ENCODE data around the gene CACTIN.

The CACTIN gene

GRCh38 chr19:3646336-3647092 lies 19.9 kb upstream of the CACTIN start:
- DNase-seq (ENCODE audit: low read depth in 4 of 4, low spot score in 1 of 4): no peak

DNA sequence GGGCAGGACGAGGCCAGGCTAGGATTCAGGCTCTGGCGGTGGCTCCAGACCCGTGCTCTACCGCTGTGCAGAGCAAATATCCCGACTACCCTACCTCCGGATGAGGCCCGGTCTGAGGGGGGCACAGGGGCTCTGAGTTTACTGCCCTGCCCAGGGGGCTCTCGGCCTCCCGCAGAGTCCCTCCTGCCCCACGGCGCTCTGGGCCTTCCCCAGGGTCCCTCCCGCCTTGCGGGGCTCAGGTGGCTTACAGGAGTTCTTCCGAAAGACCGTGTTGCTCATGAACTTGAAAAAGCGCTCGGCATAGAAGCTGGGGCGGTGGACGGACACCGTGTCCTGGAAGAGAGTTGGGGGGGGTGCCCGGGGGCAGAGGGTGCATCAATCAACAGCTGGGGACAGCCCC lies 19.1 kb upstream of the CACTIN start:
- DNase-seq (ENCODE audit: low read depth in 4 of 4, low spot score in 1 of 4): no peak

DNA sequence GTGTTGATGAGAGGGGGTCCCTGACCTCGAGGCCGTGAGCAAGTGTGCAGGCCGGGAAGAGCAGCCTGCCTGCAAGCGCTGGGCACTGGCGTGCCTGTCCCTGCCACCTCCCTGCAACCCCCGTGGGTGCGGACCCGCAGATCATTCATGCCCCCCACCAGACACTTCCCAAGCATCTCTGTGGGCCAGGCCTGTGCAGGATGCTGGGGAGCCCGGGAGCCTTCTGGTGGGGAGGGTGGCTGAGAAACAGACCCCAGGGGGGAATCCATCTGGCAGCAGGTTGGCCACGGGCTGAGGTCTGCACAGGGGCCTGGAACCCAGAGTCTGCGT lies 18.4 kb upstream of the CACTIN start:
- no peak for DNase-seq (ENCODE audit: low read depth in 4 of 4, low spot score in 1 of 4)

GRCh38 chr19:3644351-3645066 lies 17.9 kb upstream of the CACTIN start:
- no peak for DNase-seq (ENCODE audit: low read depth in 4 of 4, low spot score in 1 of 4)

- DNase-seq (ENCODE audit: low read depth in 4 of 4, low spot score in 1 of 4): no peak
Observed at GRCh38 chr19:3643674-3644313, 17.2 kb upstream of the CACTIN start.

GRCh38 chr19:3642987-3643673 lies 16.5 kb upstream of the CACTIN start:
- DNase-seq (ENCODE audit: low read depth in 4 of 4, low spot score in 1 of 4): no peak

GRCh38 chr19:3642296-3642695 lies 15.7 kb upstream of the CACTIN start:
- no peak for DNase-seq (ENCODE audit: low read depth in 4 of 4, low spot score in 1 of 4)

- DNase-seq (ENCODE audit: low read depth in 4 of 4, low spot score in 1 of 4): no peak
Observed at GRCh38 chr19:3641515-3642269, 15.1 kb upstream of the CACTIN start.

DNA sequence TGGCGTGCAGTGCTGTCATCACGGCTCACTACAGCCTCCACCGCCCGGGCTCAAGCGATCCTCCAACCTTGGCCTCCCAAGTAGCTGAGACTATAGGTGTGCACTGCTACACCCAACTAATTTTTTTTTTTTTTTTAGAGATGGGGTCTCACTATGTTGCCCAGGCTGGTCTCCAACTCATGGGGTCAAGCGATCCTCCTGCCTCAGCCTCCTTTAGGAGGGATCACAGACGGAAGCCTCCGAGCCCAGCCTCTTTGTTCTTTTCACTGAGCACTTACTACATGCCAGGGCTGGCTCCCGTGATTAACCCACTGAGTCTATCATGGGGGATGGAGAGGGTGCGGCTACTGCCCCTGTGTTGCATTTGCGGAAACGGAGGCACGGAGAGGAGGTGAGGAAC lies 12.9 kb upstream of the CACTIN start:
- DNase-seq (ENCODE audit: low read depth in 4 of 4, low spot score in 1 of 4): no peak

GRCh38 chr19:3638208-3639193 lies 11.9 kb upstream of the CACTIN start:
- no peak for DNase-seq (ENCODE audit: low read depth in 4 of 4, low spot score in 1 of 4)

DNA sequence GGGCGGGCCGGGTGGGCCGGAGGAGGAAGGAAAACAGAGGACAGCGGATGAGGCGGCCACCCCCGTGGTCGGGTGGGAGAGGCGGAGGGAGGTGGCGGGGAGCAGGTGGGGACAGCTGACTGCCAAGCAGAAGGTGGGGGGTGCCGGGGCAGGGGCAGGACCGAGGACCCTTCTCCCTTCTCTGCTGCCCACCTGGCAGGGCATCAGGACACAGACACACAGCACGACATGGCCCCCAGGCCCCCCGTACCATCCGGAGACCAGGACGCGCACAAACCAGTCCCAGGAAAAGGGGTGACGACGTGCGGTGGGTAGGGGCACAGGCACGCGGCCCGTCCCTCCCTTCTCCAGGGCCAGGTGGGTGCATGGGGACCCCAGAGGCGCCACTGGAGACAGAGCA lies 11.0 kb upstream of the CACTIN start:
- no peak for DNase-seq (ENCODE audit: low read depth in 4 of 4, low spot score in 1 of 4)

GRCh38 chr19:3636962-3637361 lies 10.4 kb upstream of the CACTIN start:
- no peak for DNase-seq (ENCODE audit: low read depth in 4 of 4, low spot score in 1 of 4)

GRCh38 chr19:3636506-3636905 lies 9.9 kb upstream of the CACTIN start:
- no peak for DNase-seq (ENCODE audit: low read depth in 4 of 4, low spot score in 1 of 4)

DNA sequence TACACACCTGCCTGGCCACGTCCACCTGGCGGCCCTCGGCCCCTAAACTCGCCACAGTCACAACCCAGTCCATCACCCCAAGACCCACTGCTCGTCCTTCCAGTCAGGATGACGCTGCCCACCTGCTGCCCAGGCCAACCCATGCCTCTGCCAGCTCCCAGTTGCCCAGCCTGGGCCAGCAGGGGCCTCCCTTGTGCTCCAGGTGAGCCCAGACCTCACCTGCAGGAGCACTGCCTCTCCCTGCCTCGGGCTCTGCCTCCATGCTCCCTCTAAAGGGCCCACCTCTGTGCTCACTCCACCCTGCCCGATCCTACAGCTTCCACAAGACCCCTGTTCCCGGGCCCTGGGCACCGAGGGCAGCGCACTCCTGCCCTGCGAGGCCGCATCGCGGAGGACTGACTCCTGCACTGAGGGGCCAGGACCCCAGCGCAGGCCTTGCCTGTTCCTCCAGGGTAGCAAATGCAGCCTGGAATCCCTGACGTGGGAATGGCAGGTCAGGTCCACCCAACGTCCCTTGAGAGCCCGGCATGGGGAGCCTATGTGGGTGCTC lies 8.0 kb upstream of the CACTIN start:
- no peak for DNase-seq (ENCODE audit: low read depth in 4 of 4, low spot score in 1 of 4)

GRCh38 chr19:3633559-3633988 lies 7.0 kb upstream of the CACTIN start:
- no peak for DNase-seq (ENCODE audit: low read depth in 4 of 4, low spot score in 1 of 4)

DNA sequence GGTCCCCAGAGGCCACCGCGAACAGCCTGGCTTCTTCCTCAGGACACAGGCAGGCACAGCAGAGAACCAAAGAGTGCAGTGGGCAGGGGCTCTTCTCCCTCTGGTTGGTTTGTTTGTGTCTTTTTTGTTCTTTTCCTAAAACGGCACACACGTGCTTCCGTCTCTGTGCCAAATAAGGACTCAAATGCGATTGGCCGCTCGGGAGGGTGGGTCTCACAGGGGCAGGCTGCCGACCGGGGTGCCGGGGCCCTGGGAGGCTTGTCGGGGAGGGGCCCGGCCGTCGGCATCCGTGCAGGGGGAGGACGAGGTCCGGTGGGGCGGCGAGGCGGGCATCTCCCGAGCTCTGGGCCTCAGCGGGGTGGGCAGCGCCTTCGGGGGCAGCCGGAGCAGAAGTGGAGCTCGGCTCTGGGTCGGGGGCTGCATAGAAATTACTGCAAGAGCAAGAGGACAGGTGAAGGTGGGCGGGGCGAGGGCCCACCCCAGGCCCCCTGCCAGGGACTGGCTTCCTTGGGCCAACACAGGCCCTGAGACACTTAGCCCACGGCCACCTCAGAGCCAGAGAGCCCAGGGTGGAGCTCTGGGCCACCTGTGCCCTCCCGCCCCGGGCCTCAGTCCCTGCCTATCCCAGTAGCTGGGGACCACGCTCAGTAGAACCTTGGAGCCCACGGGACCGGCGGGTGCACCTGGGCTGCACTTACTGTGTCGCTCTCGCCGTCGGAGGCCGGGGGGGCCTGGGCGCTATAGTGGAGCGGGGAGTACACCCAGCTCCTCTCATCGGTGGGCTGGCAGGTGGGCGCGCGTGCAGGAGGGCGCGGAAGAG lies 6.4 kb upstream of the CACTIN start:
- no peak for DNase-seq (ENCODE audit: low read depth in 4 of 4, low spot score in 1 of 4)

GRCh38 chr19:3632098-3632497 lies 5.5 kb upstream of the CACTIN start:
- DNase-seq (ENCODE audit: low read depth in 4 of 4, low spot score in 1 of 4): no peak

- DNase-seq (ENCODE audit: low read depth in 4 of 4, low spot score in 1 of 4): no peak
Observed at GRCh38 chr19:3631053-3631861, 4.7 kb upstream of the CACTIN start.

All from stimulated activated CD4-positive, alpha-beta T cell treated with anti-CD3 and anti-CD28 coated beads, Interleukin-1b, Interleukin-23, amount 100 ng/mL, for 24 hours (primary cell).